BE2C (cell line): ENCODE results near the gene ALPK3.

ENCODE experiments used
- DNase-seq: peaks from one replicate; pipeline ENCODE4 v3.0.0-alpha.2; 2020
- H3K27me3 ChIP-seq: fragments of 250-450 bp; sonication (Bioruptor Pico); 2 replicates; pipeline ENCODE4 v1.5.1; 2020; ENCODE audit warnings: mild to moderate bottlenecking
- H3K36me3 ChIP-seq: fragments of 250-450 bp; sonication (Bioruptor Pico); 2 replicates; pipeline ENCODE4 v1.5.1; 2020; ENCODE audit warnings: mild to moderate bottlenecking
- H3K4me1 ChIP-seq: fragments of 250-450 bp; sonication (Bioruptor Pico); 2 replicates; pipeline ENCODE4 v1.5.1; 2020
- H3K4me3 ChIP-seq: 2 replicates; pipeline ENCODE4 v1.5.1; 2011; ENCODE audit warnings: low read depth, low read length
- H3K9me3 ChIP-seq: fragments of 250-450 bp; sonication (Bioruptor Pico); 2 replicates; pipeline ENCODE4 v1.5.1; 2020
- CTCF ChIP-seq: IDR thresholded peaks from 2 replicates; pipeline ENCODE4 v1.5.1; 2012; ENCODE audit warnings: mild to moderate bottlenecking, low read depth, low read length

The ALPK3 gene

GRCh38 chr15:84863565-84864443 lies 46.6 kb downstream of the ALPK3 start:
- DNase-seq, result no peak
- Histone ChIP-seq H3K4me3 (no peak overlapping the region), H3K9me3 (no peaks in the 10 kb centered on the region), H3K4me1 (no peaks in the 10 kb centered on the region), H3K36me3 (no peaks in the 10 kb centered on the region), H3K27me3 (no peaks in the 10 kb centered on the region)
- TF ChIP-seq CTCF, result no peak

GRCh38 chr15:84864444-84864795 lies 47.3 kb downstream of the ALPK3 start:
- no peaks in the 10 kb centered on the region for H3K27me3 ChIP-seq
- no peak overlapping the region for H3K4me3 ChIP-seq
- H3K36me3 ChIP-seq, result no peaks in the 10 kb centered on the region
- TF ChIP-seq CTCF, result no peak
- H3K4me1 ChIP-seq, result no peaks in the 10 kb centered on the region
- no peak for DNase-seq
- H3K9me3 ChIP-seq, result no peaks in the 10 kb centered on the region

GRCh38 chr15:84865074-84865569 lies 48.0 kb downstream of the ALPK3 start:
- H3K9me3 ChIP-seq, result no peaks in the 10 kb centered on the region
- H3K36me3 ChIP-seq, result no peaks in the 10 kb centered on the region
- no peaks in the 10 kb centered on the region for H3K4me1 ChIP-seq
- TF ChIP-seq CTCF, result no peak
- H3K27me3 ChIP-seq, result no peaks in the 10 kb centered on the region
- no peak for DNase-seq
- no peak overlapping the region for H3K4me3 ChIP-seq

- H3K9me3 ChIP-seq, result no peaks in the 10 kb centered on the region
- peaks cover 5% of the 10 kb centered on the region for H3K4me1 ChIP-seq
- TF ChIP-seq CTCF, result no peak
- H3K36me3 ChIP-seq, result no peaks in the 10 kb centered on the region
- H3K4me3 ChIP-seq, result no peak overlapping the region
- no peaks in the 10 kb centered on the region for H3K27me3 ChIP-seq
- DNase-seq, result no peak
Observed at GRCh38 chr15:84868037-84868880, 51.1 kb downstream of the ALPK3 start.

GRCh38 chr15:84869510-84869909 lies 52.4 kb downstream of the ALPK3 start:
- TF ChIP-seq CTCF, result no peak
- no peaks in the 10 kb centered on the region for H3K27me3 ChIP-seq
- H3K4me1 ChIP-seq, result peaks cover 5% of the 10 kb centered on the region
- no peaks in the 10 kb centered on the region for H3K9me3 ChIP-seq
- no peak for DNase-seq
- H3K4me3 ChIP-seq, result no peak overlapping the region
- no peaks in the 10 kb centered on the region for H3K36me3 ChIP-seq
